Motor neuron (in vitro differentiated cells): ENCODE data around the gene RNF144A. TPM values are rescaled to one million over a fixed set of nuclear protein-coding genes. Genes with fewer than 3 reads are reported as not detected.
A peak's percentile ranks its signal among the peaks of the same experiment; 100 is the strongest.

Experiments used
- ATAC-seq, 8 experiments: fragments of 200-7000 bp; cut with Tn5 transposase; replicated peaks in 6 of 8; 2 replicates each; pipeline ENCODE4 v1.8.0; 2021; ENCODE audit warnings: mild to moderate bottlenecking in 8 of 8, moderate library complexity in 8 of 8
- H3K27ac ChIP-seq, 2 donors: fragments of 250-450 bp; sonication (Bioruptor Pico); 2 replicates each; pipeline ENCODE4 v1.9.0; 2021; ENCODE audit warnings: antibody characterized with exemption in 2 of 2, mild to moderate bottlenecking in 2 of 2, moderate library complexity in 1 of 2
- H3K4me1 ChIP-seq, 2 donors: fragments of 250-450 bp; sonication (Bioruptor Pico); replicated peaks in 1 of 2; 2 replicates each; pipeline ENCODE4 v1.6.1; 2021; ENCODE audit warnings: antibody characterized with exemption in 2 of 2, mild to moderate bottlenecking in 2 of 2, moderate library complexity in 1 of 2
- H3K4me3 ChIP-seq, 5 donors: fragments of 250-450 bp; sonication (Bioruptor Pico); 2 replicates each; pipeline ENCODE4 v1.9.0; 2021; ENCODE audit warnings: antibody characterized with exemption in 5 of 5, mild to moderate bottlenecking in 5 of 5, moderate library complexity in 4 of 5
- WGBS, 10 experiments: fragments of 450-650 bp; shearing (Covaris generic); methylation state at CpG; one replicate each; pipeline ENCODE4 v1.0.0; 2022; 5-methylcytosine and 5-hydroxymethylcytosine counted together
- in situ Hi-C, 9 experiments: fragments of 400-800 bp; cut with MboI; loops; one replicate each; pipeline ENCODE4 v1.15.0; 2021; ENCODE audit warnings: low sequenced_read_pairs in 9 of 9, low pct_unique_long_range_greater_than_20kb in 2 of 9; ENCODE audit not compliant: unreplicated experiment in 9 of 9
- total RNA-seq, 8 experiments: library from RNA; unstranded; fragments of 300-600 nt; gene quantifications; 2 replicates each; pipeline versions ENCODE4 v1.2.3 to v1.2.4, GENCODE V29; 2022

Gene RNF144A
- total RNA-seq, 8 experiments from 2014 or later = 8.3 to 34.8 (median 22.5) TPM

DNA sequence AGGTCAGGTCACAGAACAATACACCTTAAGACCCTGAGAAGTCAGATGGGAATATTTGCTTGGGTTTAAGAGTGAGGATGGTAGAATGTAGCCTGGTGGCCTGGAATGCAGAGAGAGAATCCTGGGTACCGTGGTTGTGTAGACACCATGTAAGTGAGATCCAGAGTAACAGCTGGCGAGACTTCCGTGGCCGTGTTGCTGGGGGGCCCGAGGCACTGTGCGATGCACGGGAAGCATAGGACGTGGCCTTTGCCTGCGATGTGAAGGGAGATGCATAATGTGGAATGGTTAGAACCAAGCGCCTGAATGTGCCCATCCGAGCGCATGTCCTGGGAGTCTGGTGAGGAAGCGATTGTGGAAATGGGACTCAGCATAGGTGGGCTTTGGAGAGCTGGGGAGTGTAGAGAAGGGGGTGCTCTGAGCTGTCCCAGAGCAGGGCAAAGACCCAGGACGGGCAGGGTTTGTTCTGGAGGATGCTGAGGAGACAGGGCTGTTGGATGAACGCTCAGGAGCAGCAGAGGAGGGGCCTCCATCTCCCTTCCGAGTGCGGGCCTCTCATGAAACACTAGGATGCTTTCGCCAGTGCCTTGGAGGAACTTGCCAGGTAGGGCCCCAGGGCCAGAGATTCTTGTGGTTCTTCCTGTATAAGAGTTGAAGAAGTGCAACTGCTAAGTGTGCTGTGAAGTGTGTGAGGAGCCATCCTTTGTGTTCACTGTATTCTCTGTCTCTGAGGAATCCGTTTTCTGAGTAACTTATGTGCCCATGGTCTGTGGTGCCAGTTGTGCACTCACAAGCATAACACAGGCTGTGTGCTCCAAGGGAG lies 7.1 kb downstream of the RNF144A start:
- WGBS, 10 experiments = 87 to 100% (median 95%) methylated on average over 1 to 9 of the region's 19 CpGs; no CpG with 5 or more reads in 2 of the 10 experiments
- in situ Hi-C loops = loop anchor here in 2 of 9 experiments (25.0 kb wide), 2 partner anchors 88 to 113 kb away; no protein-coding TSS in a partner anchor
- no peak overlapping the region for H3K4me3 ChIP-seq
- H3K27ac ChIP-seq = no peak overlapping the region
- ATAC-seq = no peak
- peaks cover 22 to 48% of the 10 kb centered on the region in 2 donors for H3K4me1 ChIP-seq

GRCh38 chr2:6924924-6925409 lies 7.8 kb downstream of the RNF144A start:
- Histone ChIP-seq H3K27ac (no peak overlapping the region), H3K4me1 (peaks cover 27 to 41% of the 10 kb centered on the region in 2 donors), H3K4me3 (no peak overlapping the region)
- no peak for ATAC-seq
- in situ Hi-C loops = loop anchor here in 2 of 9 experiments (25.0 kb wide), 2 partner anchors 87 to 112 kb away; no protein-coding TSS in a partner anchor
- 25 to 100% (median 87%) methylated on average over 1 to 7 of the region's 7 CpGs; no CpG with 5 or more reads in 5 of the 10 experiments for WGBS, 10 experiments

GRCh38 chr2:6926071-6926732 lies 9.0 kb downstream of the RNF144A start:
- no peak for ATAC-seq
- Histone ChIP-seq H3K4me1 (peaks cover 25 to 29% of the 10 kb centered on the region in 2 donors), H3K27ac (no peak overlapping the region), H3K4me3 (no peak overlapping the region)
- in situ Hi-C loops = no loop called here
- WGBS, 10 experiments = 66 to 100% (median 89%) methylated on average over 1 to 10 of the region's 14 CpGs

DNA sequence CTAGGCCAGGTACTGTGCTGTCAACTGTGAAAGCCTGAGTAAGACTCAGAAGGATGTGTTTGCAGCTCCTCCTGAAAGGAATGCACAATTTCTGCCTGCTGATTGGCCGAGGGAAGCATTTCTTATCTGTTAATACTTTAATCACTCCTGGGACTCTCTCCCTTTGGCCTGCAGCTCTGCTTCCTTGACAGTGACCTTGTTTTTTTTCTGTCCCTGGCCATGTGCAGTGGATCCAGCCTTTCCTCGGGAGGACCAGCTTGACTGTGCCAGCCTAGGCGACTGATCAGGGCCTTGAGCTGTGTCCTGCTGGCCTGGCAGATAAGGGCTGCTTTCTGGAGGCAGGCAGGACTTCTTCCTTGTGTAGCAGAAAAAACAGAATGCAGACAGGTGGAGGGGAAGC lies 10.0 kb downstream of the RNF144A start:
- in situ Hi-C loops = no loop called here
- peak in 5 of 8 experiments; percentile 15 to 50 (median 32) for ATAC-seq
- H3K27ac ChIP-seq = peak overlapping the region in 1 of 2 donors; percentile 36
- H3K4me1 ChIP-seq = peaks cover 22% of the 10 kb centered on the region in 2 donors
- H3K4me3 ChIP-seq = no peak overlapping the region
- WGBS, 10 experiments = 43 to 100% (median 86%) methylated on average over 1 to 3 of the region's 3 CpGs; no CpG with 5 or more reads in 5 of the 10 experiments

DNA sequence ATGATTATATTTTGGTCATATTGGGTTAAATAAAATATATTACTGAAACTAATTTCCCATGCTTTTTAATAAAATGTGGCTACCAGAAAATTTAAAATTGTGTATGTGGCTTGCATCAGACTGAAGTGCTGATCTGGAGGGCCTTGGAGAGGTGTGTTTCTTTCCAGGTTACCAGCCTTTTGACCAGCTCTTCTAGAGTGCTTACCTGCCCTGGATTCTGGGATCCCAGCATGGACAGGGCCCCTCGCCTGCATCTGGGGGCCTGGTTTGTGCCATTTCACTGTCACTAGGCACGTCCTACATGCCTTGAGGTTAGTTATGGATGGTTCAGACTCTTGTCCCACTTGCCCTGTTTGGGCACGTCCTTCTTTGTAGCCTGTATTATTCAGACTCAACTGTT lies 10.5 kb downstream of the RNF144A start:
- WGBS, 10 experiments = 75 to 100% (median 100%) methylated on average over 1 to 3 of the region's 3 CpGs; no CpG with 5 or more reads in 2 of the 10 experiments
- ATAC-seq = no peak
- H3K4me3 ChIP-seq = no peak overlapping the region
- in situ Hi-C loops = no loop called here
- H3K4me1 ChIP-seq = peaks cover 20 to 22% of the 10 kb centered on the region in 2 donors
- H3K27ac ChIP-seq = no peak overlapping the region

DNA sequence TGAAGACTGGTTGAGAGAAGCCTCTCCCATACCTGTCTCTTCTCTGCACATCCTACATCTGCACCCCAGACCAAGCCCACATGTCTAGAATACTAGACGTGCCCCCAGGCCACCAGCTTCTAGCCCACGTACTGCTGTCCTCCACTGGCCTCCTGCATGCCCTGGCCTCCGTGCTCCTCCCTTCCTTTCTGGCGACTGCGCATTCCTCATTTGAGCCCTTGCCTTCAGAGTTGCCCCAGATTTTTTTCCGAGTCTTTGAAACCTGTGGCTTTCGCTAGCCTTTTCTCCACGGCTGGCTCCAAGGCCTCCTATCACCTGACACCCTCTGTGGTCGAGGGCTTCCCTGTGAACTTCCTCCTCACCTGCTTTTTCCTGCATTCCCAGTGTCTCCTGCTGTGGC lies 11.2 kb downstream of the RNF144A start:
- WGBS, 10 experiments = 85 to 100% (median 100%) methylated on average over 1 to 5 of the region's 9 CpGs; no CpG with 5 or more reads in 3 of the 10 experiments
- Histone ChIP-seq H3K4me3 (no peak overlapping the region), H3K27ac (no peak overlapping the region), H3K4me1 (peaks cover 22 to 25% of the 10 kb centered on the region in 2 donors)
- no peak for ATAC-seq
- in situ Hi-C loops = no loop called here

- 35 to 100% (median 86%) methylated on average over 1 to 6 of the region's 6 CpGs for WGBS, 10 experiments
- Histone ChIP-seq H3K4me1 (peaks cover 20 to 24% of the 10 kb centered on the region in 2 donors), H3K4me3 (no peak overlapping the region), H3K27ac (no peak overlapping the region)
- in situ Hi-C loops = no loop called here
- peak in 1 of 8 experiments; percentile 47 for ATAC-seq
These were observed 12.1 kb downstream of the RNF144A start for GRCh38 chr2:6929196-6929819.

DNA sequence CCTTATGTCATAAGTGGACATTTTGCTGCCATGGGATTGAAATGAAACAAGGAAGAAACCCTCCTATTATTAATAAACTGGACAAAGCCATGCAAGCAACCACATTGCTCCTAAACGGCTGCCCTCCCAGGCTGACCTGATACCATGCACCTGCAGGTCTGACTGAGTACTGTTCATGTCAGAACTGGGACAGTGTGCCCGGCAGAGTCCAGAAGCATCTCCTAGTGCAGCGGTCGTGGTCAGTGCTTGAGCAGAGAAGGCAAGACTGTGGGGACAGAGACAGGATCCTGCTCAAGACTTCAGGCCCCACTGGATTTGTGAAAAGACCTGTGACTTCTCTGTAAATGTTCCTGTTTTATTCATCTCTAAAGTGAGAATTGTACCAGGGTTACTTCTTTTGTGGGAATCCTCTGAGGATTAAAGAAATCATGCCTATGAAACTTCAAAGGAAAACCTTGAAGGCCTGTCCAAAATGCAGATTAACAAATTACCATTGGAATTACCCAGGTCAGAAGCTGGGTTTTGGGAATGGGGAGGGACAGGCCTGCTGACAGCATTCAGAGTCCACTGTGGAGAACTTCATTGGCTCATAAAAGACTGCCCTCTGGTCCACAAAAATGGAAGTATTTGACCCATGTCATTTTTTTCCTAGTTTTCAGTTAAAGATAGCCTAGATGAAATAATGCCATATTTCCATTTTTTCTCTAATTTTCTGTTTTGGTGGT lies 13.9 kb downstream of the RNF144A start:
- H3K4me3 ChIP-seq = no peak overlapping the region
- in situ Hi-C loops = no loop called here
- H3K27ac ChIP-seq = no peak overlapping the region
- WGBS, 10 experiments = 40 to 100% (median 60%) methylated on average over 1 to 4 of the region's 4 CpGs; no CpG with 5 or more reads in 4 of the 10 experiments
- H3K4me1 ChIP-seq = peaks cover 17 to 20% of the 10 kb centered on the region in 2 donors
- peak in 3 of 8 experiments; percentile 73 to 92 (median 88) for ATAC-seq

GRCh38 chr2:6931753-6932152 lies 14.5 kb downstream of the RNF144A start:
- H3K27ac ChIP-seq = no peak overlapping the region
- ATAC-seq = no peak
- H3K4me3 ChIP-seq = no peak overlapping the region
- in situ Hi-C loops = no loop called here
- H3K4me1 ChIP-seq = peaks cover 17 to 20% of the 10 kb centered on the region in 2 donors
- WGBS, 10 experiments = 33 to 100% (median 64%) methylated on average over 1 of the region's 1 CpG; no CpG with 5 or more reads in 2 of the 10 experiments

- Histone ChIP-seq H3K4me1 (peaks cover 15 to 22% of the 10 kb centered on the region in 2 donors), H3K4me3 (no peak overlapping the region), H3K27ac (no peak overlapping the region)
- ATAC-seq = no peak
- 45 to 100% (median 86%) methylated on average over 1 of the region's 1 CpG for WGBS, 10 experiments
- in situ Hi-C loops = no loop called here
These were observed 15.0 kb downstream of the RNF144A start for GRCh38 chr2:6932206-6932605.

GRCh38 chr2:6932828-6933227 lies 15.6 kb downstream of the RNF144A start:
- in situ Hi-C loops = no loop called here
- Histone ChIP-seq H3K4me1 (peaks cover 17 to 24% of the 10 kb centered on the region in 2 donors), H3K4me3 (no peak overlapping the region), H3K27ac (no peak overlapping the region)
- ATAC-seq = peak in 4 of 8 experiments; percentile 32 to 55 (median 40)
- 71 to 100% (median 86%) methylated on average over 2 to 7 of the region's 7 CpGs; no CpG with 5 or more reads in 1 of the 10 experiments for WGBS, 10 experiments

DNA sequence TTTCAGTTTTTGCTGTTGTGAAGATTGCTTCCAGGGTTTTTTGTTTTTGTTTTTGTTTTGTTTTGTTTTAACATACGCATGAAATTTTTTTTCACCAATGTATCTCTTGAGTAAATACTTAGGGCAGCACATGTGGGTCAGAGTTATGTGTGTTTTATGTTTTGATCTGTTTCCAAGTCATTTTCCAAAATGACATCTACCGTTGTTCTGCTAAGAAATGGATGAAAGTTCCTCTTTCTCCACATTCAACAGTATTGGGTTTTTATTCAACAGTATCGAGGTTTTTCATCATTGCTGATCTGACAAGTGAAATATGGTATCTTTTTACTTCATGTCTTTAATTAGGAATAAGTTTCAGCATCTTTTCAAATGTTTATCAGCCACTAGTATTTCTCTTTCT lies 16.7 kb downstream of the RNF144A start:
- no peak overlapping the region for H3K27ac ChIP-seq
- ATAC-seq = no peak
- H3K4me3 ChIP-seq = no peak overlapping the region
- 81 to 100% (median 91%) methylated on average over 2 to 3 of the region's 3 CpGs for WGBS, 10 experiments
- peaks cover 18 to 26% of the 10 kb centered on the region in 2 donors for H3K4me1 ChIP-seq
- in situ Hi-C loops = no loop called here
